ENCODE results near the gene PCGF3.

Gene PCGF3

GRCh38 chr4:721261-722168 is 15.9 kb downstream of the PCGF3 start:
- Histone ChIP-seq H3K4me2 (ENCODE audit: low read length) (no peak overlapping the region), H3K4me3 (ENCODE audit: low read length) (no peak overlapping the region), H3K4me1 (ENCODE audit: low read length) (no peaks in the 10 kb centered on the region), H4K20me1 (ENCODE audit: insufficient read depth, low read length) (peaks cover 58% of the 10 kb centered on the region), H3K9ac (ENCODE audit: low read length) (no peak overlapping the region), H3K27ac (ENCODE audit: low read length) (no peak overlapping the region), H3K36me3 (replicated peaks; ENCODE audit: low read depth, low read length) (peaks cover 32% of the 10 kb centered on the region), H2AFZ (ENCODE audit: low read depth, low read length) (no peak overlapping the region), H3K79me2 (ENCODE audit: low read length) (peaks cover 94% of the 10 kb centered on the region), H3K9me3 (ENCODE audit: insufficient read depth, low read length) (no peaks in the 10 kb centered on the region), H3K27me3 (ENCODE audit: low read depth, low read length) (no peaks in the 10 kb centered on the region)
- no peak for TF ChIP-seq CTCF (IDR thresholded peaks at IDR 0.05; ENCODE audit: low read depth, low read length)
- no peak for TF ChIP-seq EZH2phosphoT487 (IDR thresholded peaks at IDR 0.05; ENCODE audit: low read depth)

GRCh38 chr4:722169-722725 is 16.6 kb downstream of the PCGF3 start:
- Histone ChIP-seq H2AFZ (ENCODE audit: low read depth, low read length) (no peak overlapping the region), H3K9ac (ENCODE audit: low read length) (no peak overlapping the region), H3K4me3 (ENCODE audit: low read length) (no peak overlapping the region), H3K4me1 (ENCODE audit: low read length) (no peaks in the 10 kb centered on the region), H3K4me2 (ENCODE audit: low read length) (no peak overlapping the region), H3K79me2 (ENCODE audit: low read length) (peaks cover 94% of the 10 kb centered on the region), H3K36me3 (replicated peaks; ENCODE audit: low read depth, low read length) (peaks cover 32% of the 10 kb centered on the region), H3K27ac (ENCODE audit: low read length) (no peak overlapping the region), H4K20me1 (ENCODE audit: insufficient read depth, low read length) (peaks cover 62% of the 10 kb centered on the region), H3K9me3 (ENCODE audit: insufficient read depth, low read length) (no peaks in the 10 kb centered on the region), H3K27me3 (ENCODE audit: low read depth, low read length) (no peaks in the 10 kb centered on the region)
- TF ChIP-seq EZH2phosphoT487 (IDR thresholded peaks at IDR 0.05; ENCODE audit: low read depth) = no peak
- TF ChIP-seq CTCF (IDR thresholded peaks at IDR 0.05; ENCODE audit: low read depth, low read length) = no peak

GRCh38 chr4:722851-723360 is 17.3 kb downstream of the PCGF3 start:
- TF ChIP-seq EZH2phosphoT487 (IDR thresholded peaks at IDR 0.05; ENCODE audit: low read depth) (no peak), CTCF (IDR thresholded peaks at IDR 0.05; ENCODE audit: low read depth, low read length) (no peak)
- H3K79me2 ChIP-seq (ENCODE audit: low read length) = peaks cover 94% of the 10 kb centered on the region
- H3K27me3 ChIP-seq (ENCODE audit: low read depth, low read length) = no peaks in the 10 kb centered on the region
- H3K4me2 ChIP-seq (ENCODE audit: low read length) = no peak overlapping the region
- peaks cover 32% of the 10 kb centered on the region for H3K36me3 ChIP-seq (replicated peaks; ENCODE audit: low read depth, low read length)
- H3K4me1 ChIP-seq (ENCODE audit: low read length) = no peaks in the 10 kb centered on the region
- no peak overlapping the region for H3K27ac ChIP-seq (ENCODE audit: low read length)
- H2AFZ ChIP-seq (ENCODE audit: low read depth, low read length) = no peak overlapping the region
- H3K9ac ChIP-seq (ENCODE audit: low read length) = no peak overlapping the region
- H3K9me3 ChIP-seq (ENCODE audit: insufficient read depth, low read length) = no peaks in the 10 kb centered on the region
- H4K20me1 ChIP-seq (ENCODE audit: insufficient read depth, low read length) = peaks cover 61% of the 10 kb centered on the region
- no peak overlapping the region for H3K4me3 ChIP-seq (ENCODE audit: low read length)

Data from OCI-LY3 (cell line).